Measurements from ENCODE around the gene ZBTB26.
"Not testable (repeated sequence)": the region's sequence is repeated elsewhere in the genome, so short reads cannot be mapped to it uniquely, and the experiment has no call there.

ZBTB26 gene

GRCh38 chr9:122923947-122924346, 7.4 kb downstream of the ZBTB26 start:
- DNase-seq (ENCODE audit: low read depth, low spot score), result no peak

GRCh38 chr9:122922713-122923112, 8.6 kb downstream of the ZBTB26 start:
- no peak for DNase-seq (ENCODE audit: low read depth, low spot score)

GRCh38 chr9:122918310-122918709, 13.0 kb downstream of the ZBTB26 start:
- DNase-seq (ENCODE audit: low read depth, low spot score), result no peak

DNA sequence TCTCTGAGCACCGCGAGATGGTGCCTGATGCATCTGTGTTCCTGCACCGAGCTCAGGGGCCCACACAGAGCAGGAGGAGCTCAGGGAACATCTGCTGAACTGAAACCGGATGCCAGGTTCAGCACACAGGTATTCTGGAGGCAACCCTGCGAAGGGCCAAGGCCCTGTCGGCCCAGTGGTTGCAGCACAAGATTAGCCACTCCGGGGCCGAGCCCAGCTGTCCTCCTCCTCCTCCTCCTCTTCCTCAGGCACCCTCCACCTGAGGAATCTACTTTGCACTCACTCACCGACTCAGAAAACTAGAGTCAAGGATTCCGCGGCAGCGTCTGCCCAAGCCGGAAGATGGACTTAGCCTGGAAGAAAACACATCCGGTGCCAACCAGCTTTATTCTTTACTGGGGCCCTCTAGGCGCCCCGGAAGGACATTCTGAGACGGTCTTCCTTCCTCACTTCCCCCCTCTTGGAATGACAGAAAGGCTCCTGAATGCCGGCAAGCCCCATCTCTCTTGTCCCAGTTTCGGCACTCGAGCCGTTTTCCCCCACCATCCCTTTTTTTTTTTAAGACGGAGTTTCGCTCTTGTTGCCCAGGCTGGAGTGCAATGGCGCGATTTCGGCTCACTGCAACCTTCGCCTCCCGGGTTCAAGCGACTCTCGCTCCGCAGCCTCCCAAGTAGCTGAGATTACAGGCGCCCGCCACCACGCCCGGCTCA, 18.2 kb downstream of the ZBTB26 start, which contains the start of gene ZBTB6:
TSS of gene ZBTB6 (minus strand) at position 360 of the 710 bp plus-strand sequence. CDS start 1,251 bp downstream, outside the sequence.
- peak; percentile 65 for DNase-seq (ENCODE audit: low read depth, low spot score)

DNA sequence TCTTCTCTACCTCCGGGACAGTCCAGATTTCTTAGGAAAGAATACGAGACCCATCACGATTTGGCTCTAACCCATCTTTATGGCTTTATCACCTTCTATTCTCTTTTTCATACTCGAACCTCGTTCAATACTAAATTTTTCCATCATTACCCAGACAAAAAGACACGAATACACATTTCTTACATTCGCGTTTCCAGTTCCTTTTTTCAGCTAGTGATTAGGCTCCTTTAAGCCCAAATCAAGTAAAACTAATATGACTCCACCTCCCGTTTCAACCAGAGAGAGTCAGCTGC, 18.7 kb downstream of the ZBTB26 start:
- no peak for DNase-seq (ENCODE audit: low read depth, low spot score)

DNA sequence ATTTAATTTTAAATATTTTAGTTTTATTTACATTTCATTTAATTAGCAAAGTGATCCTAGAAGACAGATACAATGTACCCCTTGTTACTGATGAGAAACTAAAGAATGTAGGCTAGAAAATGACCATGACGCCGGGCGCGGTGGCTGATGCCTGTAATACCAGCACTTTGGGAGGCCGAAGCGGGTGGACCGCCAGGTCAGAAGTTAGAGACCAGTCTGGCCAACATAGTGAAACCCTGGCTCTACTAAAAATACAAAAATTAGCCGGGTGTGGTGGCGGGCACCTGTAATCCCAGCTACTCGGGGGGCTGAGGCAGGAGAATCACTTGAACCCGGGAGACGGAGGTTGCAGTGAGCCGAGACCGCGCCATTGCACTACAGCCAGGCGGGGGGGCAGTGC, 25.2 kb downstream of the ZBTB26 start:
- DNase-seq (ENCODE audit: low read depth, low spot score), result not testable (repeated sequence)

GRCh38 chr9:122904823-122905710, 26.2 kb downstream of the ZBTB26 start, which contains the start of gene RC3H2:
Gene RC3H2 (minus strand): TSS chr9:122905359. CDS start chr9:122897509, 7,850 bp downstream.
- DNase-seq (ENCODE audit: low read depth, low spot score), result peak; percentile 99

- DNase-seq (ENCODE audit: low read depth, low spot score), result no peak
These were observed 26.9 kb downstream of the ZBTB26 start for GRCh38 chr9:122904466-122904822.

DNA sequence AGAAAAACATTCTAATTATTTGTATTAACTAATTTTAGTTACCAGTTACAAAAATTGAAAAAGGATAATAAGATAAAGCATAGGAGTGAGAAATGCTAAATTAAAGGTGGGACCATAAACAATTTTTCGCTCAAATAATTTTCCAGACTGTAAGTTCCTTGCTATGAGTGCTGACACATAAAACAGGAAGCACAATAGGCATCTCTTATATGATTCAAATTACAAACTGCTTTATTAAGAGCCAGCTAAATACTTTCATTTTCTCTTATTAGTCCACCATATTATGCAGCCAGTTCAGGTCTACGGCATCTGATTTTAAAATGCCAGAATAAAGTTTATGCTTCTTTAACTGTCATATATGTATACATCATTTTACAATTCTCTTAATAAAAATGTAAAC, 30.5 kb downstream of the ZBTB26 start:
- no peak for DNase-seq (ENCODE audit: low read depth, low spot score)

- no peak for DNase-seq (ENCODE audit: low read depth, low spot score)
These were observed 33.3 kb downstream of the ZBTB26 start for GRCh38 chr9:122897969-122898368.

DNA sequence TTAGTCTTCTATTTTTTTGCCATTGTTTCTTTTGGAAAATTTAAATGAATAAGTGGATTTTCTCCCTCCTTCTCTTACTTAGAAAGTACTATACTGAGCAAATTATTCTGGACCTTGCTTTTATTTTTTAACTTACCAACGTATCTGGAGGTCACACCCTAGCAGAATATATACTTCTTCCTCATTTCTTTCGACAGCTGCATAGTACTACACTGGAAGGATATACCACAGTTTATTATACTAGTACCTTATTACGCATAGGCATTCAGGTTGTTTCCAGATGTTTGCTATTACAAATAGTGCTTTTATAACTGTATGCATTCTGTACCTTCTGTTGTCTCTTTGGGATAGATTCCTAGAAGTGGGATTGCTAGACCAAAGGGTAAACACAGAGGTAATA, 42.8 kb downstream of the ZBTB26 start:
- DNase-seq (ENCODE audit: low read depth, low spot score), result no peak

DNA sequence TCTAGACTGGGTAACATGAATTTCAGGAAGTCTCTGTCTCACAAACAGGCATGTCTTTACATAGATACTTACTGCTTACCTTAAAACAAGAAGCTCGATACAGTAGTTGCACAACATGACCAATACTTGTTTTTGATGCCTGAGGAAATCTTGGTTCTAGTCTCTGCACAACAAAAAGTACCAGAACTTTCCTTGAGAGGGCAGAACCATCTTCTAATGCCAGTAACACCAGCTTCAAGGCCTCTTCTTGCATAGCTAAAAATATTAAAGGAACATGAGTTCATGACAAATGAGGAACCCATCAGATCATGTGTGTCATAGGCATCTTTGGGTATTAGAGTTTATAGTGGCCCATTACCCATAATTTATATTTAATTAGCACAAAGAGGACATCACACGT, 48.2 kb downstream of the ZBTB26 start:
- DNase-seq (ENCODE audit: low read depth, low spot score), result no peak

- DNase-seq (ENCODE audit: low read depth, low spot score), result no peak
These were observed 51.9 kb downstream of the ZBTB26 start for GRCh38 chr9:122879443-122879842.

GRCh38 chr9:122875523-122875922, 55.8 kb downstream of the ZBTB26 start:
- no peak for DNase-seq (ENCODE audit: low read depth, low spot score)

- not testable (repeated sequence) for DNase-seq (ENCODE audit: low read depth, low spot score)
These were observed 64.0 kb downstream of the ZBTB26 start for GRCh38 chr9:122867276-122867675.

- no peak for DNase-seq (ENCODE audit: low read depth, low spot score)
These were observed 65.2 kb downstream of the ZBTB26 start for GRCh38 chr9:122866079-122866478.

Measured in brain pericyte (primary cell).